ENCODE results near the gene PTER. TPM values are rescaled to one million over a fixed set of nuclear protein-coding genes. Genes with fewer than 3 reads are reported as not detected.

Gene PTER, protein sequence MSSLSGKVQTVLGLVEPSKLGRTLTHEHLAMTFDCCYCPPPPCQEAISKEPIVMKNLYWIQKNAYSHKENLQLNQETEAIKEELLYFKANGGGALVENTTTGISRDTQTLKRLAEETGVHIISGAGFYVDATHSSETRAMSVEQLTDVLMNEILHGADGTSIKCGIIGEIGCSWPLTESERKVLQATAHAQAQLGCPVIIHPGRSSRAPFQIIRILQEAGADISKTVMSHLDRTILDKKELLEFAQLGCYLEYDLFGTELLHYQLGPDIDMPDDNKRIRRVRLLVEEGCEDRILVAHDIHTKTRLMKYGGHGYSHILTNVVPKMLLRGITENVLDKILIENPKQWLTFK
- total RNA-seq (14.6 and 21.6 TPM in 2 replicates), polyA plus RNA-seq (8.6 TPM in 2 replicates)

GRCh38 chr10:16436758-16437539 lies at the start of gene PTER:
PTER (plus strand) TSS chr10:16437010; CDS start chr10:16484385, 47,375 bp downstream.
- H3K4me2 ChIP-seq: peak within 1 kb of the TSS; percentile 79
- H3K4me1 ChIP-seq (ENCODE audit: insufficient read depth): peaks cover 21% of the 10 kb centered on the region
- H4K20me1 ChIP-seq (ENCODE audit: insufficient read depth, poor library complexity, severe bottlenecking): no peaks in the 10 kb centered on the region
- WGBS (ENCODE audit: low lambda C conversion rate, missing lambda C conversion rate): 11% methylated on average over 49 of the region's 49 CpGs
- peaks cover 11% of the 10 kb centered on the region for H3K79me2 ChIP-seq
- H3K36me3 ChIP-seq (replicated peaks; ENCODE audit: insufficient read depth, low read depth): no peaks in the 10 kb centered on the region
- peak; percentile 96 for DNase-seq (ENCODE audit: low spot score)
- H3K27ac ChIP-seq: peak within 1 kb of the TSS; percentile 75
- peak within 1 kb of the TSS; percentile 73 for H2AFZ ChIP-seq
- H3K27me3 ChIP-seq: no peaks in the 10 kb centered on the region
- TF ChIP-seq EZH2phosphoT487 (IDR thresholded peaks at IDR 0.05; ENCODE audit: low read depth, severe bottlenecking, unreplicated experiment) (no peak), EZH2 (IDR thresholded peaks at IDR 0.05; ENCODE audit: borderline replicate concordance) (no peak), CTCF (IDR thresholded peaks at IDR 0.05; ENCODE audit: poor library complexity) (no peak)
- H3K9me3 ChIP-seq (ENCODE audit: low read depth): no peaks in the 10 kb centered on the region
- peak within 1 kb of the TSS; percentile 34 for H3K4me3 ChIP-seq
- no peaks in the 10 kb centered on the region for H3K9me2 ChIP-seq (replicated peaks; ENCODE audit: insufficient read depth)

DNA sequence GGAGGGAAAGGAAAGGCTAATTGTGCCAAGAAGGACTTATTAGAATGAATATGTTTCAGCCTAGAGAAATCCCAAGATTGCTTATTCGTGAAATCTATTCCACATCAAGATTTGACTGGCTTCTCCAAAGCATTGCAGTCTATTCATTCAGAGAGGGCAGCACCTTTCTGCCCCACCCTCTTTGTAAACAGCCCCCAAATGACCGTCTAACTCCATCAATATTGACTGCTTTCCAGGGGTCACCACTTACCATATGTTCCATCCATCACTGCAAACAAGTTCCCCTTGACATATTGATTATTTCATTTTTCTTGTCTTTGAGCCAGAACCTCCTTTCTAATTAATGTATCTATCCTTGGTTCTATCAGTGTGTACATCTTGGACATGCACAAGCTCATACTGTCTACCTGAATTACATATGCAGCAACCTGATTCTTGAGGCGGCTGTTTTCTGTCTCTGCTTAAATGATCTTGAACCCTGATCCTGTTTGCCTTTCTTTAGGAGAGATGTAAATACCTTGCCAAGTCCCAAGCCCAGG lies 44.2 kb upstream of the PTER start:
- WGBS (ENCODE audit: low lambda C conversion rate, missing lambda C conversion rate): 74% methylated on average over 3 of the region's 3 CpGs
- Histone ChIP-seq H3K9me3 (ENCODE audit: low read depth) (no peaks in the 10 kb centered on the region), H3K4me3 (no peak overlapping the region)

GRCh38 chr10:16393271-16393858 lies 43.4 kb upstream of the PTER start:
- H3K4me2 ChIP-seq: no peak overlapping the region
- no peaks in the 10 kb centered on the region for H3K27me3 ChIP-seq
- H3K79me2 ChIP-seq: no peaks in the 10 kb centered on the region
- 85% methylated on average over 4 of the region's 4 CpGs for WGBS (ENCODE audit: low lambda C conversion rate, missing lambda C conversion rate)
- no peaks in the 10 kb centered on the region for H3K9me2 ChIP-seq (replicated peaks; ENCODE audit: insufficient read depth)
- no peak overlapping the region for H3K27ac ChIP-seq
- TF ChIP-seq CTCF (IDR thresholded peaks at IDR 0.05; ENCODE audit: poor library complexity): no peak
- no peak overlapping the region for H2AFZ ChIP-seq
- H4K20me1 ChIP-seq (ENCODE audit: insufficient read depth, poor library complexity, severe bottlenecking): no peaks in the 10 kb centered on the region
- no peaks in the 10 kb centered on the region for H3K36me3 ChIP-seq (replicated peaks; ENCODE audit: insufficient read depth, low read depth)
- H3K4me3 ChIP-seq: no peak overlapping the region
- DNase-seq (ENCODE audit: low spot score): no peak
- no peaks in the 10 kb centered on the region for H3K4me1 ChIP-seq (ENCODE audit: insufficient read depth)
- no peaks in the 10 kb centered on the region for H3K9me3 ChIP-seq (ENCODE audit: low read depth)

More for the DNA sequence above, 44.2 kb upstream of the PTER start:
- H3K27me3 ChIP-seq: no peaks in the 10 kb centered on the region
- H3K4me2 ChIP-seq: no peak overlapping the region
- no peaks in the 10 kb centered on the region for H3K79me2 ChIP-seq
- no peak overlapping the region for H3K27ac ChIP-seq
- no peak overlapping the region for H2AFZ ChIP-seq
- DNase-seq (ENCODE audit: low spot score): no peak
- no peaks in the 10 kb centered on the region for H3K4me1 ChIP-seq (ENCODE audit: insufficient read depth)
- no peak for TF ChIP-seq EZH2 (IDR thresholded peaks at IDR 0.05; ENCODE audit: borderline replicate concordance)
- no peak for TF ChIP-seq CTCF (IDR thresholded peaks at IDR 0.05; ENCODE audit: poor library complexity)
- no peak for TF ChIP-seq EZH2phosphoT487 (IDR thresholded peaks at IDR 0.05; ENCODE audit: low read depth, severe bottlenecking, unreplicated experiment)
- no peaks in the 10 kb centered on the region for H4K20me1 ChIP-seq (ENCODE audit: insufficient read depth, poor library complexity, severe bottlenecking)
- H3K9me2 ChIP-seq (replicated peaks; ENCODE audit: insufficient read depth): no peaks in the 10 kb centered on the region
- no peaks in the 10 kb centered on the region for H3K36me3 ChIP-seq (replicated peaks; ENCODE audit: insufficient read depth, low read depth)

Measured in hepatocyte (in vitro differentiated cells).